GM19193 (cell line): ENCODE results near the gene P2RY2.

ENCODE experiments used
- POLR2A ChIP-seq: IDR thresholded peaks from 4 replicates; pipeline ENCODE4 v1.6.1; 2011; ENCODE audit not compliant: insufficient read depth, insufficient read length; ENCODE audit errors: extremely low read depth

P2RY2 gene

DNA sequence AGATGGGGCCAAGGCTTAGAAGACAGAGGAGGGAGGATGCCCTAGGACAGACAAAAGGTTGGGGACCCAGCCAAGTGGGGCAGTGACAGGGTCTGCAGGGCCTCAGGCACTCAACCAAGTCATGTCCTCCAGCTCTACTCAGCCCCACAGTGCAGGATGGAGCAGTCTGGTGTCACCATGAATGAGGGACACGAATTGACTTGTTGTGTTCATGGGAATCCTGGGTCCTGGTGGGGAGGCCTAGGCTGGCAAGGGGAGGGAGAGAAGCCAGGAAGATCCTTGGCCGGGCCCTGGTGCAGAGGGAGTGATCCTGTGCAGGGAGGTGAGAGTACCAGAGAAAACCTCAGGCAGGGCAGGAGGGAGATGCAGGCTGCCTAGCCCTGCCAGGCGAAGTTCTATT lies 66.0 kb downstream of the P2RY2 start:
- TF ChIP-seq POLR2A: no peak

DNA sequence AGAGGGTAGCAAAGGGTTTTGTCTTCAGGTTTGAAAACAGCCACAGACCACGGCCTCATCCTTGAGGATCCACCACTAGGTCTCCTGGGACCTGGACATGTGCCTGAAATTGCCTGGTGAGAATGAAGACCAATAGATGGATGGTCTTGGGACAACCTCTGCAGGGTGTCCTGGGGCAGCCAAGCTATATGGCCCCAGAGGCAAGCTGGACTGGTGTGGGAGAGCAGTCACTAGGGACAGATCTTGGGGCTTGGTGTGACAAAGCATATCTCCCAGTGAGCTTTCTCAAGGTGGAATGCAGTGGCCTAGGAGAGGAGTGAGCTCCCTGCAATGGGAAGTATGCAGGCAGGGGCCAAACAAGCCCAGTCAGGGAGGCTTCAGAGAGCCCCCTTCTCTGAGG lies 67.6 kb downstream of the P2RY2 start:
- no peak for TF ChIP-seq POLR2A
